Caco-2 (cell line): ENCODE measurements around the gene SPDYE6. TPM values are rescaled to one million over a fixed set of nuclear protein-coding genes. Genes with fewer than 3 reads are reported as not detected.

Source experiments
- BruUV-seq: library from RNA; stranded (reverse); fragments of 400-500 nt; replicated peaks from 2 replicates; lab custom pipeline; 2021; lab: Mats Ljungman, UMichigan
- CTCF ChIA-PET: fragments of 300-600 bp; sonication (Branson Sonifier 250); formaldehyde crosslinking; loops from one replicate; lab custom pipeline; 2022; ENCODE audit warnings: antibody characterized with exemption; lab: Charles Lee
- POLR2A ChIA-PET: fragments of 300-600 bp; sonication (Branson Sonifier 250); formaldehyde crosslinking; loops from one replicate; lab custom pipeline; 2022; ENCODE audit warnings: antibody characterized with exemption; lab: Charles Lee
- DNase-seq, 2 experiments: peaks; one replicate each; pipeline versions ENCODE4 v3.0.0 to v3.0.0-alpha.2; 2020 to 2022
- H3K27me3 ChIP-seq: replicated peaks from 2 replicates; pipeline ENCODE4 v1.6.0; 2011; ENCODE audit warnings: low read length; ENCODE audit not compliant: control insufficient read depth, insufficient read depth
- H3K36me3 ChIP-seq: 2 replicates; pipeline ENCODE4 v1.5.1; 2011; ENCODE audit warnings: low read length; ENCODE audit not compliant: control insufficient read depth, insufficient read depth
- H3K4me1 ChIP-seq: fragments of 250-450 bp; sonication (Bioruptor Pico); 2 replicates; pipeline ENCODE4 v1.5.1; 2020; ENCODE audit warnings: mild to moderate bottlenecking
- H3K4me3 ChIP-seq: 2 replicates; pipeline ENCODE4 v1.5.1; 2011; ENCODE audit warnings: low read depth, mild to moderate bottlenecking, control low read depth, low read length
- H3K9me3 ChIP-seq: fragments of 250-450 bp; sonication (Bioruptor Pico); 2 replicates; pipeline ENCODE4 v1.5.1; 2020; ENCODE audit warnings: mild to moderate bottlenecking, moderate library complexity
- H3K27ac Mint-ChIP-seq: one replicate; pipeline ENCODE4 v1.8.0; 2022; ENCODE audit warnings: mixed read lengths; ENCODE audit not compliant: unreplicated experiment
- H3K27me3 Mint-ChIP-seq: one replicate; pipeline ENCODE4 v1.8.0; 2022; ENCODE audit warnings: mixed read lengths; ENCODE audit not compliant: insufficient read depth, unreplicated experiment
- H3K36me3 Mint-ChIP-seq: one replicate; pipeline ENCODE4 v1.8.0; 2022; ENCODE audit warnings: mild to moderate bottlenecking, mixed read lengths; ENCODE audit not compliant: insufficient read depth, unreplicated experiment
- H3K4me1 Mint-ChIP-seq: one replicate; pipeline ENCODE4 v1.8.0; 2022; ENCODE audit warnings: low read depth, mixed read lengths; ENCODE audit not compliant: unreplicated experiment
- H3K4me3 Mint-ChIP-seq: one replicate; pipeline ENCODE4 v1.8.0; 2022; ENCODE audit warnings: mild to moderate bottlenecking, moderate library complexity, mixed read lengths; ENCODE audit not compliant: unreplicated experiment
- H3K9me3 Mint-ChIP-seq: one replicate; pipeline ENCODE4 v1.8.0; 2022; ENCODE audit warnings: mixed read lengths; ENCODE audit not compliant: unreplicated experiment
- CTCF ChIP-seq, 2 experiments: fragments of 200-600 bp in 1 of 2; IDR thresholded peaks; 1 replicate in 1 of 2; 2 replicates in 1 of 2; pipeline versions ENCODE4 v1.5.1 to v1.8.0; 2011 to 2022; ENCODE audit warnings: antibody characterized with exemption in 1 of 2, control low read depth in 1 of 2, inconsistent platforms in 1 of 2, low read depth in 1 of 2, low read length in 1 of 2, mild to moderate bottlenecking in 1 of 2, moderate library complexity in 1 of 2; ENCODE audit not compliant: insufficient read depth in 1 of 2, severe bottlenecking in 1 of 2, unreplicated experiment in 1 of 2
- intact Hi-C: fragments of 100-400 bp; cut with micrococcal nuclease; formaldehyde crosslinking; loops from one replicate; pipeline ENCODE4 v1.10.0; 2022; ENCODE audit not compliant: unreplicated experiment
- total RNA-seq: library from RNA; stranded (reverse); gene quantifications from 2 replicates; pipeline ENCODE4 v1.2.3, GENCODE V29; 2022

SPDYE6 gene
- total RNA-seq, 1 experiment from 2014 or later = not detected

GRCh38 chr7:102393467-102393866, 37.2 kb upstream of the SPDYE6 start:
- 0 out of 2 replicates have a peak, but pooled peaks cover 2% of the 10 kb centered on the region for H3K36me3 ChIP-seq
- no peaks in the 10 kb centered on the region for H3K9me3 Mint-ChIP-seq
- peaks cover 27% of the 10 kb centered on the region for H3K4me1 ChIP-seq
- POLR2A ChIA-PET = interaction anchor here (0.7 to 1.2 kb wide), 3 partner anchors 30 to 114 kb away, joined by 4 to 12 read pairs (median 5); no protein-coding TSS in a partner anchor
- no peaks in the 10 kb centered on the region for H3K27me3 ChIP-seq
- peak overlapping the region; percentile 59 for H3K4me3 Mint-ChIP-seq
- intact Hi-C loops = loop anchor here (1.0 kb wide), 1 partner anchor 30 kb away; no protein-coding TSS in a partner anchor
- peak overlapping the region; percentile 96 for H3K27ac Mint-ChIP-seq
- TF ChIP-seq CTCF (IDR thresholded peaks at IDR 0.05; ENCODE audit: insufficient read depth in 1 of 2, low read depth in 1 of 2, low read length in 1 of 2, severe bottlenecking in 1 of 2, unreplicated experiment in 1 of 2) = no peak
- H3K27me3 Mint-ChIP-seq = no peaks in the 10 kb centered on the region
- DNase-seq = peak; percentile 83 to 90
- CTCF ChIA-PET = interaction anchor here (0.6 to 1.4 kb wide), 3 partner anchors 19 to 114 kb away, joined by 4 to 5 read pairs (median 4); no protein-coding TSS in a partner anchor
- H3K4me1 Mint-ChIP-seq = peaks cover 21% of the 10 kb centered on the region
- H3K36me3 Mint-ChIP-seq = peaks cover 69% of the 10 kb centered on the region
- no TSS peak for BruUV-seq
- H3K9me3 ChIP-seq = no peaks in the 10 kb centered on the region; the same call in 1 of the 2 replicates
- no peak overlapping the region for H3K4me3 ChIP-seq

GRCh38 chr7:102392330-102392729, 36.1 kb upstream of the SPDYE6 start:
- peak in 1 of 2 experiments; percentile 7 for DNase-seq
- TF ChIP-seq CTCF (IDR thresholded peaks at IDR 0.05; ENCODE audit: insufficient read depth in 1 of 2, low read depth in 1 of 2, low read length in 1 of 2, severe bottlenecking in 1 of 2, unreplicated experiment in 1 of 2) = no peak
- Histone ChIP-seq H3K4me3 (no peak overlapping the region), H3K36me3 (0 out of 2 replicates have a peak, but pooled peaks cover 2% of the 10 kb centered on the region), H3K27me3 (no peaks in the 10 kb centered on the region), H3K4me1 (peaks cover 27% of the 10 kb centered on the region), H3K9me3 (no peaks in the 10 kb centered on the region; the same call in 1 of the 2 replicates)
- peak overlapping the region; percentile 13 for H3K4me3 Mint-ChIP-seq
- H3K36me3 Mint-ChIP-seq = peaks cover 66% of the 10 kb centered on the region
- ChIA-PET POLR2A (no interaction called here), CTCF (no interaction called here)
- H3K9me3 Mint-ChIP-seq = no peaks in the 10 kb centered on the region
- H3K27ac Mint-ChIP-seq = peak overlapping the region; percentile 96
- intact Hi-C loops = no loop called here
- BruUV-seq = no TSS peak
- no peaks in the 10 kb centered on the region for H3K27me3 Mint-ChIP-seq
- H3K4me1 Mint-ChIP-seq = peaks cover 18% of the 10 kb centered on the region

- peak; percentile 87 to 91 for DNase-seq
- no TSS peak for BruUV-seq
- H3K36me3 ChIP-seq = peaks cover 2% of the 10 kb centered on the region; the same call in 1 of the 2 replicates
- Mint-ChIP-seq H3K27ac (peak overlapping the region; percentile 35), H3K4me1 (peaks cover 15% of the 10 kb centered on the region), H3K9me3 (no peaks in the 10 kb centered on the region), H3K4me3 (no peak overlapping the region), H3K27me3 (no peaks in the 10 kb centered on the region), H3K36me3 (peaks cover 63% of the 10 kb centered on the region)
- TF ChIP-seq CTCF (IDR thresholded peaks at IDR 0.05; ENCODE audit: insufficient read depth in 1 of 2, low read depth in 1 of 2, low read length in 1 of 2, severe bottlenecking in 1 of 2, unreplicated experiment in 1 of 2) = peak; percentile 87 to 95
- H3K27me3 ChIP-seq = no peaks in the 10 kb centered on the region
- ChIA-PET POLR2A (no interaction called here), CTCF (no interaction called here)
- H3K9me3 ChIP-seq = no peaks in the 10 kb centered on the region; the same call in 1 of the 2 replicates
- H3K4me3 ChIP-seq = no peak overlapping the region
- intact Hi-C loops = loop anchor here (1.0 kb wide), 1 partner anchor 112 kb away; no protein-coding TSS in a partner anchor
- H3K4me1 ChIP-seq = peaks cover 27% of the 10 kb centered on the region
Observed at GRCh38 chr7:102390697-102391484, 34.6 kb upstream of the SPDYE6 start.
